Esophagus muscularis mucosa (tissue), 4 donors: ENCODE data around the gene ZNF777. TPM values are rescaled to one million over a fixed set of nuclear protein-coding genes. Genes with fewer than 3 reads are reported as not detected.

Experiments used
- DNase-seq: peaks from one replicate; pipeline ENCODE4 v3.0.0-alpha.2; 2017; ENCODE audit errors: extremely low spot score
- H3K27ac ChIP-seq, 4 donors: fragments of 200-600 bp; sonication (generic); replicated peaks in 1 of 4; 1 replicate in 3 of 4; 2 replicates in 1 of 4; pipeline ENCODE4 v1.5.1; 2016 to 2019; ENCODE audit warnings: mild to moderate bottlenecking in 1 of 4
- H3K27me3 ChIP-seq, 4 donors: fragments of 200-600 bp; sonication (generic); one replicate each; pipeline versions ENCODE4 v1.5.1 to v1.6.0; 2016 to 2019
- H3K36me3 ChIP-seq, 4 donors: fragments of 200-600 bp; sonication (generic); one replicate each; pipeline ENCODE4 v1.5.1; 2016 to 2019
- H3K4me1 ChIP-seq, 4 donors: fragments of 200-600 bp; sonication (generic); one replicate each; pipeline ENCODE4 v1.5.1; 2016 to 2019
- H3K4me3 ChIP-seq, 4 donors: fragments of 200-600 bp; sonication (generic); 1 replicate in 2 of 4; 2 replicates in 2 of 4; pipeline ENCODE4 v1.5.1; 2016 to 2019; ENCODE audit warnings: mild to moderate bottlenecking in 4 of 4, moderate library complexity in 1 of 4
- H3K9me3 ChIP-seq, 4 donors: fragments of 200-600 bp; sonication (generic); 1 replicate in 3 of 4; 2 replicates in 1 of 4; pipeline ENCODE4 v1.5.1; 2016 to 2019
- EP300 ChIP-seq: sonication (generic); formaldehyde crosslinking; IDR thresholded peaks from one replicate; pipeline ENCODE4 v1.6.1; 2017; ENCODE audit warnings: antibody characterized with exemption
- POLR2A ChIP-seq: fragments of 450-650 bp; IDR thresholded peaks from one replicate; pipeline ENCODE4 v1.6.1; 2017; ENCODE audit warnings: antibody characterized with exemption, moderate library complexity, mild to moderate bottlenecking, low read depth
- POLR2AphosphoS5 ChIP-seq, 2 donors: sonication (generic); formaldehyde crosslinking; IDR thresholded peaks; one replicate each; pipeline ENCODE4 v1.6.1; 2017; ENCODE audit warnings: antibody characterized with exemption in 2 of 2
- WGBS: methylation state at CpG from one replicate; pipeline ENCODE4 v1.1.5; 2018; 5-methylcytosine and 5-hydroxymethylcytosine counted together
- intact Hi-C: fragments of 100-400 bp; cut with DNase I; formaldehyde crosslinking; loops from one replicate; pipeline ENCODE4 v1.15.1; 2023
- total RNA-seq, 4 donors: library from RNA; depleted of rRNA; stranded (reverse); fragments of >200 nt; gene quantifications; one replicate each; pipeline versions ENCODE4 v1.1.0 to v1.2.1, GENCODE V29; 2016
- TF ChIP-seq, protein P1 (sequence below), 3 experiments: fragments of 200-600 bp in 2 of 3; fragments of 450-650 bp in 1 of 3; sonication (generic) in 2 of 3; IDR thresholded peaks; one replicate each; pipeline ENCODE4 v1.5.1; 2017 to 2019; ENCODE audit warnings: antibody characterized with exemption in 3 of 3, mild to moderate bottlenecking in 2 of 3, moderate library complexity in 1 of 3

The ZNF777 gene
- total RNA-seq, 4 donors from 2014 or later, result 6.6 to 17.4 (median 13.7) TPM

DNA sequence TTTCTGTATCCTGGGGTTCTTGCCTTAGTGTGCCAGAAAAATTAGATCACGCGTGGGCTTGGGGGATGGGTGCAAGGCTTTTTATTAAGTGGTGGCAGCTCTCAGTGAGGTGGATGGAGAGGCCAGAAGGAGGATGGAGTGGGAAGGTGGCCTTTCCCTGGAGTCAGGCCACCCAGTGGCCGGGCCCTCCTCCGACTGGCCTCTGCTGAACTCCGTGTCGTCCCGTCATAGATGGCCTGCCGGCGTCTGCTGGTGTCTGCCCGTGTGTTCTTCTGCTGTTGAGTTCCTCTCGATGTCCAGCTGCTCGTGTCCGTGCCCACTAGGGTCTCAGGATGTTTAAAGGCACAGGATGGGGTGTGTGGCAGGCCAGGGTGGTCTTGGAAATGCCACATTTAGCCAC, 40.8 kb upstream of the ZNF777 start:
- no peak overlapping the region for H3K4me3 ChIP-seq
- no peaks in the 10 kb centered on the region for H3K36me3 ChIP-seq
- TF ChIP-seq POLR2A (no peak), POLR2AphosphoS5 (IDR thresholded peaks at IDR 0.05) (no peak), EP300 (no peak)
- TF ChIP-seq, protein P1, sequence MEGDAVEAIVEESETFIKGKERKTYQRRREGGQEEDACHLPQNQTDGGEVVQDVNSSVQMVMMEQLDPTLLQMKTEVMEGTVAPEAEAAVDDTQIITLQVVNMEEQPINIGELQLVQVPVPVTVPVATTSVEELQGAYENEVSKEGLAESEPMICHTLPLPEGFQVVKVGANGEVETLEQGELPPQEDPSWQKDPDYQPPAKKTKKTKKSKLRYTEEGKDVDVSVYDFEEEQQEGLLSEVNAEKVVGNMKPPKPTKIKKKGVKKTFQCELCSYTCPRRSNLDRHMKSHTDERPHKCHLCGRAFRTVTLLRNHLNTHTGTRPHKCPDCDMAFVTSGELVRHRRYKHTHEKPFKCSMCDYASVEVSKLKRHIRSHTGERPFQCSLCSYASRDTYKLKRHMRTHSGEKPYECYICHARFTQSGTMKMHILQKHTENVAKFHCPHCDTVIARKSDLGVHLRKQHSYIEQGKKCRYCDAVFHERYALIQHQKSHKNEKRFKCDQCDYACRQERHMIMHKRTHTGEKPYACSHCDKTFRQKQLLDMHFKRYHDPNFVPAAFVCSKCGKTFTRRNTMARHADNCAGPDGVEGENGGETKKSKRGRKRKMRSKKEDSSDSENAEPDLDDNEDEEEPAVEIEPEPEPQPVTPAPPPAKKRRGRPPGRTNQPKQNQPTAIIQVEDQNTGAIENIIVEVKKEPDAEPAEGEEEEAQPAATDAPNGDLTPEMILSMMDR (IDR thresholded peaks at IDR 0.05), result no peak
- no peak for DNase-seq
- intact Hi-C loops, result no loop called here
- peaks cover 0 to 8% (median 0%) of the 10 kb centered on the region in 4 donors for H3K27me3 ChIP-seq
- peaks cover 0 to 8% (median 7%) of the 10 kb centered on the region in 4 donors for H3K4me1 ChIP-seq
- H3K27ac ChIP-seq, result no peak overlapping the region
- 71% methylated on average over 12 of the region's 13 CpGs for whole genome bisulfite sequencing
- peaks cover 0 to 9% (median 5%) of the 10 kb centered on the region in 4 donors for H3K9me3 ChIP-seq

DNA sequence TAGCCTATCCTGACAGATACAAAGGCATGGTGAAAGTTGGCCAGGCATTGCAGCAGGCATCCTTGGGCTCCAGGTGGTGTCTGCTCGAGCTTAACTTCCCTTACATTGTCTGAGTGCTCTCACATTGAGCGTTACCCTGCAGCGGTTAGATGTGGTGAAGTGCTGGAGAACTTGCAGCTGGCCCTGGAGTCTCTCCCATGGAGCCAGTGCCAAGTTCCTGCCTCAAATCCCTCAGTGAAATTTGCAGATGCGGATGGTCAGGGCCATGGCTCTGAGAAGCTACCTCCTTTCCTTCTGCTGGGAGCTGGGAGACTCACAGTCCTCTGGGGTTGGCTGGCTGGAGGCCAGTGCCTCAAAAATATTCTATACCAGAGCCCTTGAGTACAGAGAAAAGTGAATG, 40.0 kb upstream of the ZNF777 start:
- H3K4me3 ChIP-seq, result no peak overlapping the region
- no peaks in the 10 kb centered on the region for H3K36me3 ChIP-seq
- 29% methylated on average over 1 of the region's 4 CpGs for WGBS
- TF ChIP-seq, protein P1 (IDR thresholded peaks at IDR 0.05), result no peak
- TF ChIP-seq POLR2AphosphoS5 (IDR thresholded peaks at IDR 0.05) (no peak), POLR2A (no peak), EP300 (no peak)
- peaks cover 0 to 8% (median 0%) of the 10 kb centered on the region in 4 donors for H3K27me3 ChIP-seq
- H3K4me1 ChIP-seq, result peaks cover 6 to 15% (median 14%) of the 10 kb centered on the region in 4 donors
- DNase-seq, result no peak
- H3K27ac ChIP-seq, result no peak overlapping the region
- intact Hi-C loops, result no loop called here
- H3K9me3 ChIP-seq, result peaks cover 0 to 6% (median under 1%) of the 10 kb centered on the region in 4 donors

DNA sequence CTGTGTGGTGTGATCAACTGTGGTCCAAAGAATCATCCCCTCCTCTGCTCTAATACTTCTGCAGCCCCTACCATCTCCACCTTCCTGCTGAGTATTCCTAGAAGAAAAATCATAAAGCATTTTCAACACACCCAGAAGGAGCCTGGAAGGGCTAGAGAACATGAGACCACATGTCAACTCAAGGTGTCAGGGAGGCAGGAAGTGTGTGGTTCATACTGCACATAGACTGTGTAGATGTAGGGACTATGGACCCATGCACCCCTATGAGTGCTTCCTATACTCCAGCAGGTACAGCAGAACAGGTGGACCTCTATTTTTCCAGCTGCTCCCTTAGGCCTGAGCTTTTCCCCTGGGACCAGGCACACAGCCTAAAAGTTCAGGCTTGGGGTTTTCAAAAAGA, 39.3 kb upstream of the ZNF777 start:
- H3K9me3 ChIP-seq, result no peaks in the 10 kb centered on the region
- H3K36me3 ChIP-seq, result no peaks in the 10 kb centered on the region
- H3K27me3 ChIP-seq, result peaks cover 0 to 8% (median 0%) of the 10 kb centered on the region in 4 donors
- H3K27ac ChIP-seq, result no peak overlapping the region
- no peak overlapping the region for H3K4me3 ChIP-seq
- TF ChIP-seq, protein P1 (IDR thresholded peaks at IDR 0.05), result no peak
- TF ChIP-seq POLR2A (no peak), POLR2AphosphoS5 (IDR thresholded peaks at IDR 0.05) (no peak), EP300 (no peak)
- DNase-seq, result no peak
- H3K4me1 ChIP-seq, result peaks cover 13 to 22% (median 22%) of the 10 kb centered on the region in 4 donors
- intact Hi-C loops, result no loop called here

DNA sequence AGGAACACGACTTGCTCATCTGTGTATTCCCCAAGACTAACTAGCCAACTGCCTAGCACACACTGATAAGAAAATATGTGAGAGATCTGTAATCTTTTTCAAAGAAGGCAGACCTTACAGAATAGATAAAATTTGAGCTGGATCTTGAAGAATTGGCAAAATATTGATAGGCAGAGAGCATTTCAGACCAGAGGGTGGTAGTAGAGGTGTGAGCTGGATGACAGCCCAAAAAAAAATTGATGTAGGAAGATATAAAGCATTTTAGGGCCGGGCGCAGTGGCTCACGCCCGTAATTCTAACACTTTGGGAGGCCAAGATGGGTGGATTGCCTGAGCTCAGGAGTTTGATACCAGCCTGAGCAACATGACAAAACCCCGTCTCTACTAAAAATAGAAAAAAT, 37.9 kb upstream of the ZNF777 start:
- peaks cover 0 to 8% (median 0%) of the 10 kb centered on the region in 4 donors for H3K27me3 ChIP-seq
- no peak overlapping the region for H3K4me3 ChIP-seq
- peaks cover 18 to 32% (median 31%) of the 10 kb centered on the region in 4 donors for H3K4me1 ChIP-seq
- no peaks in the 10 kb centered on the region for H3K9me3 ChIP-seq
- intact Hi-C loops, result loop anchor here (5.0 kb wide), 2 partner anchors 77 to 128 kb away; no protein-coding TSS in a partner anchor
- no peak for TF ChIP-seq POLR2A
- no peak for TF ChIP-seq POLR2AphosphoS5 (IDR thresholded peaks at IDR 0.05)
- TF ChIP-seq, protein P1 (IDR thresholded peaks at IDR 0.05), result no peak
- no peak for TF ChIP-seq EP300
- no peak for DNase-seq
- H3K36me3 ChIP-seq, result peaks cover 4 to 7% (median 4%) of the 10 kb centered on the region in 4 donors
- WGBS, result 91% methylated on average over 6 of the region's 6 CpGs
- no peak overlapping the region for H3K27ac ChIP-seq
